Measurements from ENCODE around the gene ISOC2. TPM values are rescaled to one million over a fixed set of nuclear protein-coding genes. Genes with fewer than 3 reads are reported as not detected.

The ISOC2 gene
- total RNA-seq (79.3 and 90.4 TPM in 2 replicates), polyA plus RNA-seq (64.2 and 72.2 TPM in 2 replicates)

- peak within 1 kb of the TSS; percentile 45 for H3K4me3 ChIP-seq
- DNase-seq (ENCODE audit: low spot score): peak; percentile 100
- no peaks in the 10 kb centered on the region for H3K36me3 ChIP-seq (replicated peaks; ENCODE audit: insufficient read depth, low read depth)
- under 1% methylated on average over 48 of the region's 54 CpGs for WGBS (ENCODE audit: low lambda C conversion rate, missing lambda C conversion rate)
- peak within 1 kb of the TSS; percentile 85 for H2AFZ ChIP-seq
- no peaks in the 10 kb centered on the region for H3K9me3 ChIP-seq (ENCODE audit: low read depth)
- H3K27ac ChIP-seq: peak within 1 kb of the TSS; percentile 86
- peaks cover 4% of the 10 kb centered on the region for H3K4me1 ChIP-seq (ENCODE audit: insufficient read depth)
- peak within 1 kb of the TSS; percentile 88 for H3K4me2 ChIP-seq
- H3K9me2 ChIP-seq (replicated peaks; ENCODE audit: insufficient read depth): no peaks in the 10 kb centered on the region
- peaks cover 11% of the 10 kb centered on the region for H3K79me2 ChIP-seq
- peaks cover 7% of the 10 kb centered on the region for H4K20me1 ChIP-seq (ENCODE audit: insufficient read depth, poor library complexity, severe bottlenecking)
- no peaks in the 10 kb centered on the region for H3K27me3 ChIP-seq
- TF ChIP-seq CTCF (IDR thresholded peaks at IDR 0.05; ENCODE audit: poor library complexity): no peak
Observed at GRCh38 chr19:55461259-55461973, at the start of gene ISOC2. Gene ISOC2 (minus strand): TSS chr19:55461642. CDS start chr19:55456486, 5,156 bp downstream.

- H3K4me3 ChIP-seq: no peak overlapping the region
- no peak overlapping the region for H2AFZ ChIP-seq
- no peaks in the 10 kb centered on the region for H3K4me1 ChIP-seq (ENCODE audit: insufficient read depth)
- no peaks in the 10 kb centered on the region for H4K20me1 ChIP-seq (ENCODE audit: insufficient read depth, poor library complexity, severe bottlenecking)
- no peak for TF ChIP-seq EZH2 (IDR thresholded peaks at IDR 0.05; ENCODE audit: borderline replicate concordance)
- no peak for TF ChIP-seq CTCF (IDR thresholded peaks at IDR 0.05; ENCODE audit: poor library complexity)
- no peaks in the 10 kb centered on the region for H3K9me3 ChIP-seq (ENCODE audit: low read depth)
- H3K9me2 ChIP-seq (replicated peaks; ENCODE audit: insufficient read depth): no peaks in the 10 kb centered on the region
- WGBS (ENCODE audit: low lambda C conversion rate, missing lambda C conversion rate): 80% methylated on average over 10 of the region's 10 CpGs
- no peaks in the 10 kb centered on the region for H3K27me3 ChIP-seq
- no peak overlapping the region for H3K27ac ChIP-seq
- no peaks in the 10 kb centered on the region for H3K36me3 ChIP-seq (replicated peaks; ENCODE audit: insufficient read depth, low read depth)
- no peak overlapping the region for H3K4me2 ChIP-seq
- no peaks in the 10 kb centered on the region for H3K79me2 ChIP-seq
- no peak for DNase-seq (ENCODE audit: low spot score)
Observed at GRCh38 chr19:55508120-55508519, 46.7 kb upstream of the ISOC2 start.

GRCh38 chr19:55504981-55505380 is 43.5 kb upstream of the ISOC2 start:
- H3K27me3 ChIP-seq: no peaks in the 10 kb centered on the region
- no peak for DNase-seq (ENCODE audit: low spot score)
- no peaks in the 10 kb centered on the region for H3K79me2 ChIP-seq
- H3K9me3 ChIP-seq (ENCODE audit: low read depth): no peaks in the 10 kb centered on the region
- no peak overlapping the region for H2AFZ ChIP-seq
- no peaks in the 10 kb centered on the region for H3K36me3 ChIP-seq (replicated peaks; ENCODE audit: insufficient read depth, low read depth)
- H3K27ac ChIP-seq: no peak overlapping the region
- TF ChIP-seq CTCF (IDR thresholded peaks at IDR 0.05; ENCODE audit: poor library complexity) (no peak), EZH2 (IDR thresholded peaks at IDR 0.05; ENCODE audit: borderline replicate concordance) (no peak), EZH2phosphoT487 (IDR thresholded peaks at IDR 0.05; ENCODE audit: low read depth, severe bottlenecking, unreplicated experiment) (no peak)
- H4K20me1 ChIP-seq (ENCODE audit: insufficient read depth, poor library complexity, severe bottlenecking): no peaks in the 10 kb centered on the region
- H3K4me3 ChIP-seq: no peak overlapping the region
- no peak overlapping the region for H3K4me2 ChIP-seq
- no peaks in the 10 kb centered on the region for H3K9me2 ChIP-seq (replicated peaks; ENCODE audit: insufficient read depth)
- no peaks in the 10 kb centered on the region for H3K4me1 ChIP-seq (ENCODE audit: insufficient read depth)
- WGBS (ENCODE audit: low lambda C conversion rate, missing lambda C conversion rate): 86% methylated on average over 11 of the region's 11 CpGs

Measured in hepatocyte (in vitro differentiated cells).